ENCODE data around the gene NRG3.

The NRG3 gene

DNA sequence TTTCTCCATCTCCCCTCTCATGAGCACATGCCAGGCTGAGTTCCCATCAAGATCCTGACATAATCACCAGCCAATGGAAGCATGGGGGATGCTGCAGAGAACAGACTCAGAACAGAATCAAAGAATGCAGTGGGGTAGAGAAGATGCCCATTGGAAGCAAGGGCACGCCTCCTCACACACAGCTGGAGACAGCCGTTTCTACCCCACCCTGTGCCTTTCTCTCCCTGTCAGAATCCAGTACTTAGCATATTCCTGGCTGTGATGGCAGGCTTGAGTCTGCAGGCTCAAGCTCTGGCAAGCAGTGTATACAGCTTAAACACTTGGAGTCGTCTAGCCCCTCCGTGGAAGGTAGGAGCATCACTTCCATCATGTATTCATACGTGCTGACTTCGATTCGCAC, 867.9 kb downstream of the NRG3 start:
- no peak for DNase-seq

DNA sequence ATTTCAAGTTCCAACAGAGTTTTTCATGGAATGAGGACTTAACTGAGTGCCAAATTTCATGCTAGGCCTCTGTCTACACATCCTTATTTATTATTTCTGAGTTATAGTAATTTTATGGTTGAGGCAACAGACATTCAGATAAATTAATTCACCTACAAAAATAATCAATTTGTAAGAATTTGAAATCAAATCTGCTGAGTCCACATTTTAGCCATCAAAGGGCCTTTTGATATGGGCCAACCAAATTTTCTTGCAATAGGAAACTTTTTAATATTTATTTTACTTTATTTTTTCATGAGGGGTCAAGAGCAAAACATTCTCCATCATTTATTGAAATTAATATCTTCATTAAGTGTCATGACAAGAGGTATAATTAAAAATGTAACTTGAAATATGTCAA, 875.5 kb downstream of the NRG3 start:
- DNase-seq, result no peak

DNA sequence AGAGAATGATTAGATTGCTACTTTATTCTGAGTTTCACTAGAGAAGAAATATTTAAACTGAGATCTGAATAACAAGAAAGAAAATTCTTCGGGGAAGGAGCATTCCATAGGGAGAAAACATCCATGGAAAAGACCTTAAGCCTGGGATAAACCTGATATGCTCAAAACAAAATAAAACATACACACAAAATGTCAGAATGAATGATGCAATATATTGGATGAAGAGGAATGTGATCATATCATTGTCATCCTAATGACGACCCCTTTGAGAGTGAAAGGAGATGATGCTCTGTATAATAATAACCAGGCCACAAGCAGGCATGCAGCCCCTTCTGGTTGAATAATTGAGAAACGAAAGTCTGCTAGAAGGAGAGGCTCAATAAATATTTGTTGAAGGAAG, 882.4 kb downstream of the NRG3 start:
- DNase-seq, result no peak

DNA sequence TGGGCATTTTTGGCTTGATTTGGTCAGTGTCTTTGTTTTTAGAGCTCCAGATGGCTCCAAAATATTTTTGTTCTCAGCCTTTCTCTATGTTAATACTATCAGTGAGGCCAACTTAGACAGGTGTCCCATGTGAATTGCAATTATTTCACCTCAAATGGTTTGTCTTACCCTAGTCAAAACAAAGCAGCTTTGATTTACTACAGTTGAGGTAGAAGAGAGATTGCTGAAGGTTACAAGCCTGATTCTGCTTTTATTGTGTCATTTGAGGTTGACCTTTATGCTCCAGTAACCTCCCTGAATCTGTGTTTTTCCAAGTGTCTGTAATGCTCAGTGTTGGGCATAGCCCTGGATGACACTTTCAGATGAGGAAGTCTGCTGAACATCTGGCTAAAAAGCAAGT, 882.9 kb downstream of the NRG3 start:
- no peak for DNase-seq

DNA sequence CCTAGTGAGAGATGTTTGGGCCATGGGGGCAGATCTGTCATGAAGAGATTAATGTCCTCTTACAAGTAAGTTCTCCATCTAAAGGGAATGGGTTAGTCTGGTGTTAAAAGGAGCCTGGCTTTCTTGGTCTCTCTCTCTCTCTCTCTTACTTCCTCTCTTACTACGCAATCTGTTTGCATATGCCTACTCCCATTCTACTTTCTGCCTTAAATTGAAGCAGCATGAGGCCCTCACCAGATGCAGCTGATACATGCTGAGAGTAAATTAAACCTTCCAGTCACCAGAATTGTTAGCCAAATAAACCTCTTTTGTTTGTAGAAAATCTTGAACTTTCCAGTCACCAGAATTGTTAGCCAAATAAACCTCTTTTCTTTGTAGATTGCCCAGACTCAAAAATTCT, 884.1 kb downstream of the NRG3 start:
- no peak for DNase-seq

DNA sequence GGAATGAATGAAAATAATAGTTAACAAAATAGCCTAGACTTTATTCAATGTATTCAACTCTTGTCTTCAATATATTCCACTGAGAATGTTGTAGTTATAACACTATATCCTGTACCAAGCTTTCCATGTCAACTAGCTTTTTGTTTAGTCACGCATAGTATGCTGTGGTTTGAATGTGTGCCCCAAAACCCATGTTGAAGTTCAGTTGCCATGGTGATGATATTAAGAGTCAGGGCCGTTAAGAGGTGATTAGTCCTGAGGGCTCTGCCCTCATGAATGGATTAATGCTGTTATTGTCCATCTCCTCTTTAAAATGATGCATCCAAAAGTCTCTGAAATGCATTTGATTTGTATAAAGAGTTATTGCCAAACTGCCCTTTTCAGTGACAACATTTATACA, 887.6 kb downstream of the NRG3 start:
- DNase-seq, result no peak

DNA sequence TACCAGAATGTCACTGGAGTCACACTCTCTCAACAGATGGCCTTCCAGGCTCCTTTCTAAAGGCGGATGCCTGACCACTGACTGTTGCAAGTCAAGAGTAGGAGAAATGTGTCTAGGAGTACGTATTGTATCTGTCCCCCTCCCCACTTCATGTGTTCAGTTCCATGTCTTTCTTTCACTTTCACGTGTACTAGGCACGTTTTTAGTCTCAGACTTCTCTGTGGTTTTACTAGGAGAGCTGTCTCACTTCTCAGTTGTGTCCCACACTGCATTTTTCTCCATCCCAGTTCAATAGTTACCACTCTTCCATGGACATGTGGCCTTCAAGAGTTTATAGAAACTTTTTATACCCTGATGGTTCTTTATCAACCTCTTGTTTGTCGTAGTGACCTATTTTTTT, 893.0 kb downstream of the NRG3 start:
- DNase-seq, result no peak

DNA sequence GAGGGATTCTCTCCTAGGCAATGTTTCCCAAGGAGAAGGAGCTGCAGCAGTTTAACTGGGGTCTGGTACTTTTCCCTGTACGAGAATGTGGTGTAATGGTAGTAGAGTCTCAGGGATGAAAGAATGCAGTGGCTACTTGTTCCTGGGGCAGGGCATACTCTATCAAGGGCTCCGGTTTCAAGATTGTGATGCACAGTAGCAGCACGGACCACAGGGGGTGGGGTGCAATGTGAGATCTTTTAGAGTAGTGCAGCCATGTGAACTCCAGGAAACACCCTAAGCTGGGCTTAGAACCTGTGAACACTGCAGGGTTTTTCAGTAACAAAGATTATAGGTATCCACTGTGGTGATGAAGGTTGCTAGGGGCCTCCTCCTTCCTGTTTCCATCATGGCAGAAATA, 903.9 kb downstream of the NRG3 start:
- DNase-seq, result no peak

DNA sequence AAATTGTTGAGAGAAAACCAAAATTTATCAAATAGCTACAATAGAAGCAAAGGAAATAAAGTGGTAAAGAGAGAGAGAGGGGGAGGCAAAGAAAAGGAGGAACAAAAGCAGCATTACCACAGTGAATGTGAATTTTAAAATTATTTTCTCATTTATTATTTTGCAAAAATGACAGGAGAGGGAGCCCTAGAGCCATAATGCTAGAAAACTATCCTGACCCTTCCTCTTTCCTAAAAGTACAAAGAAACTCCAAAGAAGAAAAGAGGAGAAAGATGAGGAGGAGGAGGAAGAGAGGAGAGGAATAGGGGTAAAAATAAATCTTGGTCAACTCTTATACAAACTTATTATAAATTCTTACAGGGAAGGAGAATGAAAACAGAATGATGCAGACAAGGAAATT, 921.5 kb downstream of the NRG3 start:
- DNase-seq, result no peak

DNA sequence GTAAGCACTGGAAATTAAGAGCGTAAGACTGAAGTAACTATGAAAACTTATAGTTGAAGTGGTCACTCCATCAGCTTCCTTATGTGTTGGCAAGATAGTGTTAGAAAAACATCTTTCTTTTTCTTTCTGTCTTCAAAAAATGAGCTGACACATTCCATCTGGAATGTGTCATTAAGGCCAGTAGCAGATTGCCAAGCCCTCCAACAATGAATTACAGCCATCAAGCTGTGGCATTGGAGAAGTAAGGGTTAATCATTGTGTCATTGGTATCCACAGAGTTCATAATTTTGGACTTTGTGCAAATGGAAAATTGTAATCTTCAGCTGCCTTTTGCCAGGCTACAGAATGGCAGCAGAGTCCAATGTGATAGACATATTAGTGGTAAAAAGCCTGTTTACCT, 926.3 kb downstream of the NRG3 start:
- no peak for DNase-seq

DNA sequence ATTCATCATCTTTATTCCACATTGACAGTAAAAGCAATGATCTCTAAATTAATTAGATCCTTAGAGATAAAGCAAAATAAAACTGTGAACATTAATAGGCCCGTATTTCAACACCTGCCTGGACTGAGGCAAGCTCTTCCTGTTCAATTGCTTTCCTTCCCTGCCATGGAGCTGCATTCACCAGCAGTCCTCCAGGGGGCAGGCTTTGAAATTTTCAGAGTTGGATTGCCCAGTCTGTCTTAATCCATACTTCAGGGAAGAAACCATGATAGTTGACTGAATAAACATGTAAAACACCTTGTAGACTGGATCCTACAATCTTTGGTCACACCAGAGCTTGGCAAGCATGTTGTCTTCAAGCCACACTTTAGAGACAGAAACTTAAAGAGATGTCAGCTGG, 936.6 kb downstream of the NRG3 start:
- DNase-seq, result no peak

DNA sequence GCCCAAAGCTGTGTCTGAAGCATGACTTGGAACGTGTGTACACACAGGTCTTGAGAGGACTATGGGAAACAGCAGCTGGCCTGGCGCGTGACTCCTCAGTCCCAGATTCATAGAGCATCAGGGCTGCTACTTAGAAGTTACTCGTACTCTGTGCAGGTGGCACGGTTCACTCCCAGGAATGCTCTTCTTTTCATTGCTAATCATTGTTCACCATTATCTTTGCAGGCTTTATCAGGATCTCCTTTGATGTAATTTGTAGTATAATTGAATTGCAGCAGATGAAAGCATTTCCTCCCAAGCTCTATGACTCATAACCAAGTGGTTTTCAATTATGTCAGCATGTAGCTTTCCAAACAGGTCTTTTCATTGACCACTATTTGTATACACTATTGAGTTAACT, 938.9 kb downstream of the NRG3 start:
- DNase-seq, result no peak

DNA sequence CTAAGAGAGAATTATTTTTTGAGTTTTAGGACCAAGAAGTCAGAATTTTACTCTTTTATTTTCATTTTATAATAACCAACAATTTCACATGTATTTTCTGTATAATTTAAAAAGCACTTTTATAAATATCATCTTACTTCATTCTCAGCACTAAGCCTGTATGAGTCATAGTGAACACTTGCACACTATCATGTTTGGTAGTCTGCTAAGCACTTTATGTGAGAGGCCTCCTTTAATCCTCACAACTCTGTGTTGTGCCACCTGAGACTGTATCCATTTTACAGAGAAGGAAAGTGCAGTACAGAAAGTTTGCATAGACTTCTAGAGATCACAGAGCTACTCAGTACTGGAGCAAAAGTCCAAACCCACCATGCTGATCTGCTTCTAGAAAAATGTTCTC, 939.6 kb downstream of the NRG3 start:
- no peak for DNase-seq

DNA sequence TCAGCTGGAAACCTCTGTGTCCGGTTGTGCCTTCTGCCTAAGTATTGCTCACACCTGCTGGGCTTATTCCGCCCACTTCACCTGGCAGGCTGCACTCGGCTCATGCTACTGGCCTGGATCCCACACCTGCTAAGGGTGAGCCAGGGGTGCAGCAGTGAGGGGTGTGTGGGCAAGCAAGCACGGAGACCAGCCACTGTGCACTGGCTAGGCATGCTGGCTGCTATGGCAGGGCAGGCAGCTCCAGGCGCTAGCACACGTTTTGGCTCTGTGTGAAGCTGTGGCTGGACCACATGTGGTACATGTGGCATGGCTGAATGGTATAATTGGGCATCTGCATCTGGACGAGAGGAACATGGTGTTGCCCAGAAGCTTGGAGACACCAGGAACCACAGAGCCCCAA, 940.7 kb downstream of the NRG3 start:
- DNase-seq, result no peak

DNA sequence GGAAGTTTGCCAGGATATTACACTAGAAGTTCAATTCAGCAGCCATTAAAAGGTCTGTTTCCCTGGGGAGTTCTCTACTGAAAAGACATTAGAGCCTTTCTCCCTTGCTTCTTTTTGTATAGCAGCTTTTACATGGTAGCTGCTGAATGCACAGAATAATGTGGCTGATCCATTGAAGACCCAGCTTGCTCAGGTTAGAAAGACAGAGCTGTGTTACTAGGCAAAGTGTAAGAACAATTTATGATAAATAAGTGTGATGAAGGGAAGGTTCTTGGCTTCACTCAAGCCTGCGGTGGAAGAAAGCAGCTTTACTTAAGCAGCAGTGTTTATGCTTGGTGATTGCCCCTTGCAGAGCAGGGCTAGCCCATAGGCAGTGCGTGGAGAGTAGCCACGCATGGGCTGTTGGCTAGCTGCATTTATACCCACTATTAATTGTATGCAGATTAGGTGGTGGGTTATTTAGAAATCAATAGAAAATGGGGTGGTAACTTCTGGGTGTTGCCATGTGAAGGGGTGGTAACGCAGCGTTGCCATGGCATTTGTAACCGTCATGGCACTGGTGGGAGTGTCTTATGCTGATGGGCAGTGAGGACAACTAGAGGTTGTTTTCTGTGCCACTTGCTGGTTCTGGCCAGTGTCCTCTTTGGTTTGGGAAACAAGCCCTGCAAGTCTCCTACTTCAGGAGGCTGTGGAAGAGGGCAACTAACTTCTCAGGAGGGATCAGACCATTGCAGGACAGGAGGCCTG, 942.9 kb downstream of the NRG3 start:
- no peak for DNase-seq

DNA sequence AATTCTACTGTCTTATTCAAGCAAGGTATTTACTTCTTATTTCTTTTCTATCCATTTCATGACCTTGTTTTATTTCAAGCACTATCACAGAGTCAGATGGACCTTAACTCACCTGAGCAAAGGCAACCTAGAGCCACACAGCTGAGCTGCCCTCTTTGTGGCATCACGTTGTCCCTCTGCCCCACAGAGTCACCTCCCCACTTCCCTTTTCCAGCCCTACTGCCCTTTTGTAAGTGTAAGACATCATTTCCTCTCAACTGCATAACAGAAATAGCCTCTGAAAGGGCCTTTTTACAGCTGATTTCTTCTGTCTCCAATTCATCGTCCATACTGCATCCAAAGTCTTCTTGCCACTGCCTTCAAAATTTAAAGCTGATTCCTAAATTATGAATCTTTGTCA, 946.0 kb downstream of the NRG3 start:
- DNase-seq, result no peak

DNA sequence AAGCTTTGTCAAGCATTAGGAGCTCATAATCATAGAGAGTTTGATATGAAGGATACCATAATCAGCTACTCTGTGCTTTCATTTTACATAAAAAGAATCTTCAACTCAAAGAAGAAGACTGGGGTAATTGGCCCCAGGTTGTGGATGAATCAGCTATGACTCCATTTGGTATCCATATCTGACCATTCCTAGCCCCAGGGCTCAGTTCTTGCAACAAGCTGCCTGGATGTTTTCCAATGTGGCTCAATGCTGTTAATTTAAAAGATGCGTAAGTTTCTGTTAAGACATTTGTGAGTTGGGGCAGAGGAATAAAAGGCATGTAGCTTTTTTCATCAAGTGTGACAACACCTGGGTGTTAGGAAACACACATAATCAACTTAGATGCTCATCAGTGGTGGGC, 951.1 kb downstream of the NRG3 start:
- no peak for DNase-seq

DNA sequence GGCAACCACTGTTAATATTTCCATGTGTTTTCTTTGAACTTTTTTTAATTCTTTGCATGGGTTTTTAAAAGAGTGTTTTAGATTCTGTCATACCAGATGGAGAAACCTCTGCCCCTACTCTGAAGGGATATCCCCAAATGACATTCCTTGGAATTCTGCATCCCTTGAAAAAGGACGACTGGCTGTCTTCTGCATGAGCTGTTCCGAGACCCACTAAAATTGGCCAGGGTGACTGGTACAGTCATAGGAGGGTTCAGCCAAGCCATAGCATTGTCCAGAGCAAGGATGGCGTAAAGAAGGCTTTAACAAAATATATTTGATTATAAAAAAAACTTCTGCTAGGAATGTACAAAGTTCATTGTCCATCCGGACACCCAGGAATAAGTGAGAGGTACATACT, 952.9 kb downstream of the NRG3 start:
- no peak for DNase-seq

DNA sequence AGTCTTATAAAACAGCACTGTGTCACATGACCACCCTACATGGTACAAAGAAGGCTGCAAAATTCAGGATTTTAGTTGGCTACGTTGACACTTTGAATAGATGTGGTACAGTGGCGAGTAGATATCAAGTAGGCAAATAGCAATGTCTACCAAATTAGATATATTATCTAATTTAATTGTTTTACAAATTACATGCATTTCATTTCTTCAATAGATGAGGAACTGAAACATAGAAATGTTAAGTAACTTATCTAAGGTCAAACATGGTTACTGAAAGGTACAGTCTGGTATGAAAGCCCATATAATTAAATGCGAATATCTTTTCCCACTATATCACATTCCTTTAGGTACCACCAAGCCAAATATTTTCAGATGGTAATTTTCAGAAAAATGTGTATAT, 972.2 kb downstream of the NRG3 start:
- no peak for DNase-seq

DNA sequence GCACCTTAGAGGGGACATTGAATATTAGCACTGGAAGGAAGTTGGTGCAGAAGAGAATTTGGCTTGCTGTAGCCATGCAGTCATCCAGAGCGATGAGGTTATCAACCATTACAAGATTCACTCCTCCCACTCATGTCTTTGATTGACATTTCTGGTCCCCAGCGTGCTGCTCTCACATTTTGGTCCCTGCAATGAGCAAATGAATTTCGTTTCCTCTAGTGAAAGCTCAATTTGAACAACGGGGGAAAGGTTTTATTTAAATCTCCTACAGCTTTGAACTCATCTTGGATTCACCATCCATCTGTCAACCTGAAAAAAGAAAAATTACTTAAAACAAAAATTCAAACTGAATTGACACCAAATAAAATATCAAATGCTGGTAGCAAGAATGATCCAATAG, 975.2 kb downstream of the NRG3 start:
- DNase-seq, result no peak

DNA sequence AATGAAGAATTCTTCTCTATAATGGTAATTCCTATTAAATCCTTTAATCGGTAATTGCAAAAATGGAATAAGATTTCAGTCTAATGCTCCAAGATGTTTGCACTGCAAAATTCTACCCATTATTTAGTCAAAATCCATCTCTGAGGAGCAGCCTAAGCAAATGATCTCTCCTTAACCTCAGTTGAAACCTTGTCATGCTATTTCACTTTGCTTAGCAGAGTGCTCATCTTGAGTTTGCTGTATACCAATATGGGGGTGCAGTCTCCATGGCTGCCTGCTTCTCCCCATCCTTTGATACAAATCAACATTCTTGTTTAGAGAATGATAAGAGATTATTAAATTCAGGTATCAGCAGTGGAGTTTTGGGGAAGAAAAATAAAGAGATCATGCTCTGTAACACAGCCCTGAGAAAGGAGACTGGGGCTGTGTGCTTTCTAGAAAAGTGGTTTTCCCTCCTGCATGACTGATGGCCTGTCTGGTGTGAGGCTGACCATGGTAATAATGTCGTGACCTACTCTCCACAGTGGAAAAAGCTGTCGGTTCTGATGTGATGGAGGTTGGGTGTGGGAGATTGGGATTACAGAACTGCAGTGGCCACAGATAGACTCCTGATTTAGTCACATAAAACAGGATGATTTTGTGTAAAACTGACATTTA, 982.1 kb downstream of the NRG3 start:
- DNase-seq, result no peak

DNA sequence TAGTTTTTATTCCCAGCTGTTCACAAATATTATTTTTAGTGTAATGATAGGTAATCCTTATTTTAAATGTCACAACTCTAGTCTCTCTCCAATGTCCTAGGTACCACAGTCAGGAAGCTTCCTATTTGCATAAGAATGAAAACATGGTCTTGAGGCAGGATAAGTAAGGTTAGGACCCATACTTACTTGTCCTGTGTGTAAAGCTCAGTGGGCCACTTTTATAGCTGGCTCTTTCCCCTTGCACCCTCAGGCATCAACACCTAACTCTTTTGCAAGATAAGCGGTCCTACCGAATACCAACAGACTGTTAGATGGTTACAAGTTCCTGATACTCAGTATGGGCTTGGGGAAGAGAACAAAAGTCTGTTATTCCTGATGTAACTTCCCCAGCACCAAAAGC, 986.9 kb downstream of the NRG3 start:
- DNase-seq, result no peak

DNA sequence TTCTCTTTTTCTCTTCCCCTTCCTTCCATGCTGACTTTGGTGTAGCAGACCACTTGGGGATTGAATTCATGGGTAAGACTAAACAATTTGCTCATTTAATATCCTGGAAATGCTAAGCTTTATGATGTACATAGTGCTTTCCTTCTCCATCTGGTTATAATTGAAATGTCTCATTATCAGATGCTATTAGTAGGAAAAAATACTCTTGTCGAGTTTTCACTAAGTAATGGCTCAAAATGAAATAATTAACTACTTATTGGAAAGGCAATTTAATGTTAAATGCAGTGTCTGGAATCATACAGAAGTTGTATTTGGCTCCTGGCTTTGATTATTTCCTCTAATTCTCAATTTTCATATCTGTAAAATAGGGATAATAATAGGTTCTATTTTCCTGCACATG, 990.4 kb downstream of the NRG3 start:
- no peak for DNase-seq

DNA sequence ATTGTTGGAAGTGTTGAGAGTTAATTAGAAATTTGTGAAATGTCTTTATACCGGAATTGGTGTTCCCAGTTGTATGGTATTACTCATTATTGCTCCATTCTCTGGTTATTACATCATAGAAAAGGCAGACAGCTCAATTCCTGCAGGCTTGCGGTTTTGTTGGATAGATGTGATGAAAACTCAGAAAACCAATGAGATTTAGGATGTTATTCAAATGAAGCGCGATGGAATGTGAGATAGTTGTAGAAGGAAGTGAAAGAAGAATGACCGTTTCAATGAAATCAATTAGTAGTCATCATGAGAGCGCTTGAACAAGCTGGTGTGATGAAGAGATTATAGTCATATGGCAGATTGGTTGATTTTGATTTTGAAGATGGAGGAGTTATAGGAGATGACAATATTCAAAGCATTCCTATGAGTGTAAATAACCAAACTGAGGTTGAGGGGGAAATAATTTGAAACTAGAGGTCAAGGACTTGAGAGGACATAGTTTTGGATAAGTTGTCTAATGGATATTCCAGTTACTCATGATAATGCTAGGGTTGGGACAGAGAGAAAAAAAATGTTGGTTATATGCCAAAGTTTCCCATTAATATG, 991.5 kb downstream of the NRG3 start:
- DNase-seq, result no peak

DNA sequence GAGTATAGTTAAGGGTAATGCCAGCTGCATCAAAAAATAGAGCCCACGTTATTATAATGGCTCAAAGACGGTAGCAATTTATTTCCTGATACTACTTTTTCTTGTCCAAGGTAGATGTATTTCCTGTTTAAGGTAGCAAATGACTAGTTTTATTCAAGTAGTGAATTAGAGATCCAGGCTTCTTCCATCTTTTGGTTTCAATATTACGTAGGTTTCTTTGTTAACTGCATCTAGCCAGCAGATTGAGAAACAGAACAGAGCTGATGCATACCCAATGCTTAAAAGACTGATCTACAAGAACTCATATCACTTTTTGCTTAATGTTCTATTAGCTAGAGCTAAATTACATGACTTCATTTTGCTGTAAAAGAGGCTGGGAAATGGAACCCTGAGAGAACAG, 992.1 kb downstream of the NRG3 start:
- DNase-seq, result no peak

Data from stimulated activated CD4-positive, alpha-beta T cell treated with anti-CD3 and anti-CD28 coated beads, Interleukin-4, amount 100 ng/mL, for 1 hour (primary cell).